ENCODE measurements around the gene ECHS1. TPM values are rescaled to one million over a fixed set of nuclear protein-coding genes. Genes with fewer than 3 reads are reported as not detected.
"Not testable (repeated sequence)": the region's sequence is repeated elsewhere in the genome, so short reads cannot be mapped to it uniquely, and the experiment has no call there.

The ECHS1 gene
- total RNA-seq, 1 donor from 2014 or later: 28.2 TPM

DNA sequence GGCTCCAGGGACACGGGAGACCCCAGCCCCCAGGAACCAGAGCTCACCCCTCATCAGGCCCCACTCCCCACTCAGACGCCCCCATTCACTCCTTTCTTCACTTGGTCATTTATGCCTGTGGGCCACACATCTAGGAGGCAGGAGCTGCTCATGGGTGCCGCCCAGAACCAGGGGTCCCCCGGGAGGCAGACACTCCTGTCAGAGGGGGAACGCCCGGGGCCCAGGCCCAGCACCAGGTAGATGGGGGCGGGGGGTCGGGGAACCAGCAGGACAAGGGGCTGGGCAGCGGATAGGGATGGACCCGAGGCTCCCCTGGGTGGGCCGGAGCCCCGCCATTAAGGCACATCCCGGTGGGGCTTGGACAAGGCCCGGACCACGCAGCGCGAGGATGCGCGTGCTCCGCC lies 48.3 kb downstream of the ECHS1 start:
- DNase-seq: no peak

DNA sequence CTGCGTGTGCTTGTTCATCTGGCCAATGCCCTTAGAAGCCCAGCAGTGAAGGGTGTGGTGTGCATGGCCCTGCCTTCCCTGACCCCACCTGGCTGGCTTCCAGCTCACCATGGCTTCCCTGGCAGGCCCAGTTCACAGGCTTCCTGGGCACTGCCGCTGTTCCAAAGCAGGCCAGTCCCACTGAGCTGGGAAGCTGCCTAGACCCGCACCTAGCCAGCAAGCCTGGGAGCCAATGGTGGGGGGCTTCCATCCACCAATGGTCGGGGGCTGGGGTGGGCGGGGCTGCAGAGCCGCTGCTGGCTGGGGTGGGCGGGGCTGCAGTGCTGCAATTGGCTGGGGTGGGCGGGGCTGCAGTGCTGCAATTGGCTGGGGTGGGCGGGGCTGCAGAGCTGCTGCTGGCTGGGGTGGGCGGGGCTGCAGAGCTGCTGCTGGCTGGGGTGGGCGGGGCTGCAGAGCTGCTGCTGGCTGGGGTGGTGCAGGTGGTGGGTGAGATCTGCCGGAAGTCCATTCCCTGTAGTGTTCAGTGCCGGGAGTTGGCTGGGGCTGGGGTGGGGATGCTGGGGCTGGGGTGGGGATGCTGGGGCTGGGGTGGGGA lies 48.9 kb downstream of the ECHS1 start:
- no peak for DNase-seq

DNA sequence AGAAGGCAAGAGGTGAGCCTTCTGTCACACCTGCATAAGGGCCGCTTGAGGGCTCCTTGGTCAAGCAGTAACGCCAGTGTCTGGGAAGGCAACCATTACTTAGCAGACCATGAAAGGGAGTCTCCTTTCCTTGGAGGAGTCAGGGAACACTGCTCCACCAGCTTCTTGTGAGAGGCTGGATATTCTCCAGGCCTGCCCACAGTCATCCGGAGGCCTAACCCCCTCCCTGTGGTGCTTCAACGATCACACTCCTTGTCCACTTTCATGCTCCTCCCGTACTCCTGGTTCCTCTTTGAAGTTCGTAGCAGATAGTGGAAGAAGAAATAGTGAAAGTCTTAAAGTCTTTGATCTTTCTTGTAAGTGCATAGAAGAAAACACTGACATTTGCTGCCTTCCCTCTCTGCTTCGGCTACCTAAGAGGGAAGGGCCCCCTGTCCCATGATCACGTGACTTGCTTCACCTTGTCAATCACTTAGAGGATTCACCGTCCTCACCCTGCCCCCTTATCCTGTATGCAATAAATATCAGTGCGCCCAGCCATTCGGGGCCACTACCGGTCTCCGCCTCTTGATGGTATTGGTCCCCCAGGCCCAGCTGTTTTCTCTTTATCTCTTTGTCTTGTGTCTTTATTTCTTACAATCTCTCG lies 51.0 kb downstream of the ECHS1 start:
- not testable (repeated sequence) for DNase-seq

DNA sequence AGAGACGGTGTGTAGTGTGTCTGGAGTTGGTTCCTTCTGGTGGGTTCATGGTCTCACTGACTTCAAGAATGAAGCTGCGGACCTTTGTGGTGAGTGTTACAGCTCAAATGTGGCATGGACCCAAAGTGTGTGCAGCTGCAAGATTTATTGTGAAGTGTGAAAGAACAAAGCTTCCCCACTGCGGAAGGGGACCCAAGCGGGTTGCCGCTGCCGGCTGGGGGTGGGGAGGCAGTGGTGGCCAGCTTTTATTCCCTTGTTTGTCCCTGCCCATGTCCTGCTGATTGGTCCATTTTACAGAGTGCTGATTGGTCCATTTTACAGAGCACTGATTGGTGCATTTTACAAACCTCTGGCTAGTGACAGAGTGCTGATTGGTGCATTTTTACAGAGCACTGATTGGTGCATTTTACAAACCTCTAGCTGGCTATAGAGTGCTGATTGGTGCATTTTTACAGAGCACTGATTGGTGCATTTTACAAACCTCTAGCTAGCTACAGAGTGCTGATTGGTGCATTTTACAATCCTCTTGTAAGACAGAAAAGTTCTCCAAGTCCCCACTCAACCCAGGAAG lies 52.2 kb downstream of the ECHS1 start:
- not testable (repeated sequence) for DNase-seq

DNA sequence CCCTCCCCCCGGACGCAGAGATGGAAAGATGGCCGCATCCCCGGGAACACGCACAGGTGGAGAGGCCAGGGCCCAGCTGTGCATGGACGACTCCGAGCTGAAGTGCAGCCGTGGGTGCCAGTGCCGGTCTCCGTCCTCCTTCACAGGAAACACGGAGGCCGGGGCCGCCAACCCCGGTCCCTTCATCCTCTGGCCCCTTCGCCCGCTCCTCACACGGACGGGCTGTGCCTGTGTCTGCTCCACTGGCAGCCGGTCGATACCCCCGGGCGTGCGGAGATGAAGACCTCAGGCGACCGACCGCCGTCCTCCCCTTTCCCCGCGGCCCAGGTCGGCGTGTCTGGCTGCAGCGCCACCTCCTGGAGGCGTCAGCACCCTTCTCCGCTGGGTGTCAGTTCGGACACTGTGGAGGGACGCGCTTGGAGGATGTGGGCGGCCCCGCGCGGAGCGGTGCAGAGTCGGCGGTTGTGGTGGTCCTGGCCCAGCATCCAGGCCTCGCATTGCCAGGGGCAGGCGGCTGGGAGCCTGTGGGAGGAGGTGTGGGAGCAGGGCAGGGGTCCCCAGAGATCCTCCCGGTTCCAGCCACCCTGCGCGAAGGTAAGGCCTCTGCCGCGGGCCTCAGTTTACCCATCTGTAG lies 54.5 kb downstream of the ECHS1 start:
- no peak for DNase-seq

DNA sequence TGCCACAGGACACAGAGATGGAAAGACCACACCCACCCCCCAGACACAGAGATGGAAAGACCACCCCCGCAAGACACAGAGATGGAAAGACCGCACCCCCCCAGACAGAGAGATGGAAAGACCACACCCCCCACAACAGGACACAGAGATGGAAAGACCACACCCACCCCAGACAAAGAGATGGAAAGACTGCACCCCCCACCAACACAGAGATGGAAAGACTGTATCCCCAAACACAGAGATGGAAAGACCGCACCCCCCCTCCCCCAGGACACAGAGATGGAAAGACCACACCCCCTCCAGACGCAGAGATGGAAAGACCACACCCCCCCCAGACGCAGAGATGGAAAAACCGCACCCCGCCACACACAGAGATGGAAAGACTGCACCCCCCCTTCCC lies 56.4 kb downstream of the ECHS1 start:
- DNase-seq: no peak

DNA sequence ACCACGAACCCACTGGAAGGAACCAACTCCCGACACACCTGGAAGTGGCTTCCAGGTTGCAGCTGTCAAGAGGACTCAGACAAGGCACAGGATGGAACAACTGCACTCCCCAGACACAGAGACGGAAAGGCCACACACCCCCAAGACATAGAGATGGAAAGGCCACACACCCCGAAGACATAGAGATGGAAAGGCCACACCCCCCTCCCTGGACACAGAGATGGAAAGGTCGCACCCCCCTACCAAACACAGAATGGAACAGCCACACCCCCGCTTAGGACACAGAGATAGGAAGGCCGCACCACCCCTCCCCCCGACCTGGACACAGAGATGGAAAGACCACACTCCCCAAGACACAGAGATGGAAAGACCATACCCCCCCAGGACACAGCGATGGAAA lies 56.9 kb downstream of the ECHS1 start:
- DNase-seq: no peak

DNA sequence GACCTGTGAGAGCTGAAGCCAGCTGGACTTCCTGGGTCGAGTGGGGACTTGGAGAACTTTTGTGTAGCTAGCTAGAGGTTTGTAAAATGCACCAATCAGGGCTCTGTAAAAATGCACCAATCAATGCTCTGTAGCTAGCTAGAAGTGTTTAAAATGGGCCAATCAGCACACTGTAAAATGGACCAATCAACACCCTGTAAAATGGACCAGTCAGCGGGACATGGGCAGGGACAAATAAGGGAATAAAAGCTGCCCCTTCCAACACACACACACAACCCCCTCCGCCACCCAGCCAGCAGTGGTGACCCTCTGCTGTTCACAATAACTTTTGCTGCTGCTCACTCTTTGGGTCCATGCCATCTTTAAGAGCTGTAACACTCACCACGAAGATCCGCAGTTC lies 57.3 kb downstream of the ECHS1 start:
- no peak for DNase-seq

DNA sequence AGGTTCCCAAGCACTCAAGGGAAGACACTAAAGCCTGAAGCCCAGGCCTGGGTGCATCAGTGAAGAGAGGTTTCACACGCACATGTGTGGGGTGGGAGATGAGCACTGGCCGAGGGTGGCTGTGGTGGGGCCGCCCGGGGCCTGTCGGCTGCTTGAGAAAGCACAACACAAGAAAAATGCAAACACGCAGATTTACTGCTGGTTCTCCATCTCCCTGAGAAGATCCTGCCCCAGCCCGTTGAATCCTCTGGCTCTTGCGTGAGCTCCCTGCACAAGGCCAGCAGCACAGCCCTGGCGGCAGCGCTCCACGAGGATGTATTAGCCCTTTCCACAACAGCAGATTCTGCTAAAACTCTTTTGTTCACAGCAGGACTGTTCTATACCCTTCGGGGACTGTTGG lies 58.2 kb downstream of the ECHS1 start:
- no peak for DNase-seq

DNA sequence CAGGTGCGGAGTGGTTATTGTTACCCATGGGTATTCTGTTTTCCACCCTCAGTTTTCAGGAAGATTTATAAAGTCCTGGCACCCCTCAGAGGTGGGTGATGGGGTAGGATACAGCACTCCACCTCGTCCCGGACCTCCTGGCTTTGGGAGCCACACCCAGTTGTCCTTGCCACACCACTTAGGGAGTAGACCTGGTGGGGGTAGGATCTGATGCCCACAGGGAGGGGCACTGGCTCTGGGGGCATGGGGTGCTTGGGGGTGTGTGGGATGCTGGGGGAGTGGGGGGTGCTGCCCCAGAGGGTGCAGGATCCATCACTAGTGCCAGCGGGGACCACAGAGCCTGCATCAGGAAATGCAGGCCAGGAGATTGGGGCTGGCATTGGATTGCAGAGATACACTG lies 60.0 kb downstream of the ECHS1 start:
- DNase-seq: no peak

DNA sequence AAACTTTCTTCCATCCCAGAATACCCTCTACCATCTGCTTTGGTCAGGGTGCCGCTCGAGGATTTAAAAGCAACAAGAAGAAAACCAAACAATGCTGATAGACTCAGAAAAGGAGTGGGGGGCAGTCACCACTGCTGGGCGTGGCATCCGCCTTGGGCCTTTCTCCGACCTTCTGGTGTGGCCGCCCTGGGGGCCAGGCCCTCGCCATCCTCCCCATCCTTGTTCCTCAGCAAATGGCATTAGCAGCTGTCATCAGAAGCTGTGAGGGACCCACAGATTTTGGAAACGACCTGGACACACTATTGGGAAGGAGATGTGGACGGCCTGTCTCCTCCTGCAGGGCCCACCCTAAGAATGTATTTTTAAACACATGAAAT lies 60.4 kb downstream of the ECHS1 start:
- no peak for DNase-seq

Small RNA genes lying within 50 kb of the gene (small RNA-seq; reads per million reads assigned to genes)
- gene AL360181.4: not detected
- not detected for gene BANF1P2
- gene MIR3944: not detected

Other genes starting within 250 kb of the ECHS1 start
- gene KNDC1, start 213.1 kb downstream of the ECHS1 start, total RNA-seq: 5.9 TPM
- gene UTF1, start 143.1 kb downstream of the ECHS1 start, total RNA-seq: not detected
- gene VENTX, start 135.5 kb downstream of the ECHS1 start, total RNA-seq: not detected
- 1.7 TPM for gene ADAM8, start 96.5 kb downstream of the ECHS1 start, total RNA-seq
- gene TUBGCP2, start 64.5 kb downstream of the ECHS1 start, total RNA-seq: 42.4 TPM
- gene ZNF511, start 64.4 kb downstream of the ECHS1 start, total RNA-seq: 7.5 TPM
- gene CALY, start 36.5 kb downstream of the ECHS1 start, total RNA-seq: 4.7 TPM
- not detected for gene PRAP1, start 26.0 kb downstream of the ECHS1 start, total RNA-seq
- gene FUOM, start 15.3 kb downstream of the ECHS1 start, total RNA-seq: 6.9 TPM
- gene PAOX, start 5.9 kb upstream of the ECHS1 start, total RNA-seq: 10.1 TPM
- gene MTG1, start 20.8 kb upstream of the ECHS1 start, total RNA-seq: 14.8 TPM
- 6.1 TPM for gene SPRN, start 51.3 kb upstream of the ECHS1 start, total RNA-seq
- 0.47 TPM for gene SCART1, start 80.6 kb upstream of the ECHS1 start, total RNA-seq
- 10.5 TPM for gene CYP2E1, start 154.0 kb upstream of the ECHS1 start, total RNA-seq
- gene SYCE1, start 192.2 kb upstream of the ECHS1 start, total RNA-seq: 0.94 TPM

Data from occipital lobe (tissue), 3 donors.